GM12875 (cell line): ENCODE measurements around the gene ENTPD7.
A peak's percentile ranks its signal among the peaks of the same experiment; 100 is the strongest.

Experiments
- H3K4me3 ChIP-seq: one replicate; pipeline ENCODE4 v1.5.1; 2011; ENCODE audit warnings: low read depth, low read length, control low read depth
- TF ChIP-seq, protein P1 (sequence below): IDR thresholded peaks from 2 replicates; pipeline ENCODE4 v1.5.1; 2011; ENCODE audit warnings: low read depth, mild to moderate bottlenecking, control low read depth, inconsistent platforms, low read length, moderate library complexity, borderline replicate concordance; ENCODE audit not compliant: insufficient read depth

ENTPD7 gene

DNA sequence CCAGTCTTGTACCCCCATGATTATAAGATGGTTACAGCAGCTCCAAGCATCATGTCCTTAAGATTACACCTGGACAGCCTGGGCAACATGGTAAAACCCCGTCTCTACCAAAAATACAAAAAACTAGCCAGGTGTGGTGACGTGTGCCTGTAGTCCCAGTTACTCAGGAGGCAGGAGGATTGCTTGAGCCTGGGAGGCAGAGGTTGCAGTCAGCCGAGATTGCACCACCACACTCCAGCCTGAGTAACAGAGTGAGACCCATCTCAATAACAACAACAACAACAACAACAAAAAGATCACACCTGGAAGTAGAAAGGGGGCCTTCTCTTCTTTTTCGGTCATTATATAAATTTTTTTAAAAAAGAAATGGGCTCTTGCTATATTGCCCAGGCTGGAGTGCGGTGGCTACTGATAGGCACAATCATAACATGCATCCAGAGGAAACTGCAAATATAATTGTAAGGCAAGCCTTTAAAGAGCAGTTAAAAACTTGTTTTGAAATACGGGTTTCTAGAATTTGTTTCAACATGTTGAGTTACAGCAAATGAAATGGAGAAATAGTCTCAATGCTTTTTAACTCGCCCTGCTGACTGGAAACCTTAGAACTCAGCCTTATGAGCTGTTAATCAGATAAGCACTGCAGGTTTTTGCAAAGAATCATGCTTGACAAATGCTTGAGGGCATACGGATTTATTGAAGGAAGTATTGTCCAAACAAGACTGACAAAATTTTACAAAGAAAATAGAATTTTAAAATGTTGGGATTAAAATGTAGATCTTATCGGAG lies 4.7 kb upstream of the ENTPD7 start:
- no peak overlapping the region for H3K4me3 ChIP-seq
- TF ChIP-seq, protein P1, sequence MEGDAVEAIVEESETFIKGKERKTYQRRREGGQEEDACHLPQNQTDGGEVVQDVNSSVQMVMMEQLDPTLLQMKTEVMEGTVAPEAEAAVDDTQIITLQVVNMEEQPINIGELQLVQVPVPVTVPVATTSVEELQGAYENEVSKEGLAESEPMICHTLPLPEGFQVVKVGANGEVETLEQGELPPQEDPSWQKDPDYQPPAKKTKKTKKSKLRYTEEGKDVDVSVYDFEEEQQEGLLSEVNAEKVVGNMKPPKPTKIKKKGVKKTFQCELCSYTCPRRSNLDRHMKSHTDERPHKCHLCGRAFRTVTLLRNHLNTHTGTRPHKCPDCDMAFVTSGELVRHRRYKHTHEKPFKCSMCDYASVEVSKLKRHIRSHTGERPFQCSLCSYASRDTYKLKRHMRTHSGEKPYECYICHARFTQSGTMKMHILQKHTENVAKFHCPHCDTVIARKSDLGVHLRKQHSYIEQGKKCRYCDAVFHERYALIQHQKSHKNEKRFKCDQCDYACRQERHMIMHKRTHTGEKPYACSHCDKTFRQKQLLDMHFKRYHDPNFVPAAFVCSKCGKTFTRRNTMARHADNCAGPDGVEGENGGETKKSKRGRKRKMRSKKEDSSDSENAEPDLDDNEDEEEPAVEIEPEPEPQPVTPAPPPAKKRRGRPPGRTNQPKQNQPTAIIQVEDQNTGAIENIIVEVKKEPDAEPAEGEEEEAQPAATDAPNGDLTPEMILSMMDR, result no peak

DNA sequence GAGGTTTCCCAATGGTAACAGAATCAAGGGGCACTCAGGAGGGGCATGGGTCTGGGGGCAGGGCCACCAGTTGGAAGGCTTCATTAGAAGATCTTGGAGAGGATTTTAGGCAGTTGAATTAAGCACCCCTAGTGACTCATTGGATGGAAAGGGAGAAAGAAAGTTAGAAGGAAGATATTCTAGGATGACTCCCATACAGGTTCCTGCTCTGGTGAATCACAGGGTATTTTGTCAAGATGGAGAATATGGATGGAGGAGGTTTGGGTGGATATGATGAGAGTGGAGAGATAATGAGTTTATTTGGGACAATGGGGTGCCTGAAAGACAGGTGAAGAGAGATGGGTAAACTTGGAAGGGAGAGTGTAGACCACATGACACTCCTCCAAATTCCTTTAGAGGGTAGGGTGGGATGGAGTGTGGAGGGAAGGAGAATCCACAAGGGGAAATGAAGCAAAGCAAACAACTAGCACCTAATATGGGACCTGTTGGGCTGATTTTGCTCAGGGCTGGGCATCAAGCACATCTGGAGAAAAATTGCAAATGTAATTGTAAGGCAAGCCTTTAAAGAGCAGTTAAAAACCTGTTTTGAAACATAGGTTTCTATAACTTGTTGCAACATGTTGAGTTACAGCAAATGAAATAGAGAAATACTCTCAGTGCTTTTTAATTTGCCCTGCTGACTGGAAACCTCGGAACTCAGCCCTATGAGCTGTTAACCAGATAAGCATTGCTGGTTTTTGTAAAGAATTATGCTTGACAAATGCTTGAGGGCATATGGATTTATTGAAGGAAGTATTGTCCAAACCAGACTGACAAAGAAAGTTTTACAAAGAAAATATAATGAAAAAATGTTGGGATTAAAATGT lies 2.9 kb upstream of the ENTPD7 start:
- TF ChIP-seq, protein P1, result no peak
- H3K4me3 ChIP-seq, result no peak overlapping the region

DNA sequence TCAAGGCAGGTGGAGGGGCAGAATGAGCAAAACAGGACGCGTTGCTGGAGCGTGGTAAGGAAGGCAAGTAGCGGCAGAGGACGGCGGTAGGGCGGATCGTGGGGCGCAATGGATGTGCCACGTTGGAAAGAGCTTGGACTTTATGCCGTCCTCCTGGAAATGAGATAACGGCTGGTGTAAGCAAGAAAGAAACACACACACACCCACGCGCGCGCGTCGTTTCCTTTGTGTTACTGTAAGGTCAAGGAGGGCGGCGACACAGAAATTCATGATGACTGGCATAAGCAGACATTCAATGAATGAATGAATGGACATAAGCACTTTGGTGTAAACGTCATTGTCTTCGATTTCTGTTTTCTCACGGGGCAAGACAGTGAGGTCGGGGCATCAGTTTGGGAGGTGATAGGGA lies 683 bp upstream of the ENTPD7 start:
- TF ChIP-seq, protein P1, result no peak

DNA sequence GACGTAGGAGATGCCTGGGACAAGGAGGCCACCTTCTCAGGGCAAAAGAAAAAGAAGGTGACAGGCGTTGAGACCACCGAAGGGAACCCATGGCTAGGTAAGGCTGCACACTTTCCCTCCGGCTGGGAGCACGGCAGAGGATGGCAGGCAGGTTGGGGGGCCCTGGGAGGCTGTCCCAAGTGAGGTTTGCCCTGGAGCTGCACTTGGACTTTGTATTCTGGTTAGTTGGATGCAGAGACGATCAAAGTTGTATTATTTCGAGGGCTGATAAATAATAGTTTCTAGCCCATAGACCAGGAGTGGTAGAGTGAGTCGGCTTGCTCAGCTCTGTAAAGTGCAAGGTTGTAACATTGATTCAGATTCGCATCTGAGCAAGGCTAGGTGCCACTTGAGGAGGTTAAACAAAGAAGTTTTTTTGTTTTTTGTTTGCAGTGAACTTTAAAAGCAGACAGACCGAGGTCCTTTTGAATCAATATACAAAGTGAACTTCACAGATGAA lies 608 bp downstream of the ENTPD7 start:
- H3K4me3 ChIP-seq, result peak overlapping the region; percentile 85
- TF ChIP-seq, protein P1, result no peak

More for the DNA sequence above, 683 bp upstream of the ENTPD7 start:
- H3K4me3 ChIP-seq, result peak overlapping the region; percentile 85

DNA sequence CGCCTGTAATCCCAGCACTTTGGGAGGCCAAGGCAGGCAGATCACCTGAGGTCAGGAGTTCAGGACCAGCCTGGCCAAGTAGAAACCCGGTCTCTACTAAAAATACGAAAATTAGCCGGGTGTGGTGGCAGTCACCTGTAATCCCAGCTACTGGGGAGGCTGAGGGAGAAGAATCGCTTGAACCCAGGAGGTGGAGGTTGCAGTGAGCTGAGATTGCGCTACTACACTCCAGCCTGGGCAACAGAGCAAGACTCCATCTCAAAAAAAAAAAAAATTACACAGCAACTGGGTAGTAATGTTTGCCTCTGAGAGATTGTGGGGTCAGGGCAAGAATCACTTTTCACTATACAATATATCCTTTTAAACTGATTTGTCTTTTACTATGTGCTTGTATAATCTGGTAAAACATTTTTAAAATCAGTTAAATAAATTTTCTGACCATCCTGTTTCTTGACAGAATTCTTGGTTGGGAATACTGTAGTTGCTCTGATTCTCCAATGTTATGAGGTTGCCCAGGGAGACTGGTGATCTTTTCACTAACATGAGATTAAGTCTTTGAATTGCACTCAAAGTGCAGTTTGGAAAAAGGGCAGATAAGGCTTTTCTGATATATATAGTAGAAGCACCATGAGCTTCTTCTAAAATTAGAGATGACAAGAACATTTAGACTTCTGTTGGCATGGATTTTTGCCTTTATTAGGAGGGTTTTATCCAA lies 1.5 kb downstream of the ENTPD7 start:
- TF ChIP-seq, protein P1, result no peak
- no peak overlapping the region for H3K4me3 ChIP-seq

DNA sequence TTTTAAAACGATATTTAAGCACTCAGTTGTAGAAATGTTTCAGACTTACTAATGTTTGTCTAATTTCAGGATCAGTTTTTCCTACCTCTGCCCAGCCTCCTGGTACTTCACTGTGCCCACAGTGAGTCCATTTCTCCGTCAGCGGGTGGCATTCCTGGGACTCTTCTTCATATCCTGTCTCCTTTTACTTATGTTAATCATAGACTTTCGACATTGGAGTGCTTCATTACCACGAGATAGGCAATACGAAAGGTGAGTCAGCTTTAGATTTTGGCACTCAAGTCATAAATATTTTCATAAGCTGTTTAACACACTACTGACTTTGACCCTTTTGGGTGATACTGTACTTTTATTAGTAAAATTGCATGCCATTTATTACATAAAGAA lies 2.1 kb downstream of the ENTPD7 start:
- no peak overlapping the region for H3K4me3 ChIP-seq
- TF ChIP-seq, protein P1, result no peak
